Renal cortex interstitium (tissue), 11 donors: ENCODE measurements around the gene KCNK6. TPM values are rescaled to one million over a fixed set of nuclear protein-coding genes. Genes with fewer than 3 reads are reported as not detected.
A peak's percentile ranks its signal among the peaks of the same experiment; 100 is the strongest.

Source experiments
- DNase-seq, 11 donors: peaks; one replicate each; pipeline ENCODE4 v3.0.0-alpha.2; 2013; ENCODE audit warnings: low read depth in 9 of 11, low spot score in 4 of 11; ENCODE audit errors: extremely low read depth in 1 of 11
- polyA plus RNA-seq, 3 donors: library from polyadenylated mRNA; unstranded; fragments of 120-200 nt; gene quantifications; one replicate each; pipeline ENCODE4 v1.2.1, GENCODE V29; 2013; ENCODE audit not compliant: insufficient read length in 3 of 3

KCNK6 gene
- polyA plus RNA-seq, 3 donors, result 3.0 to 4.0 (median 3.1) TPM

GRCh38 chr19:38375098-38375493, 55.5 kb downstream of the KCNK6 start:
- peak in 1 of 11 donors; percentile 70 for DNase-seq

DNA sequence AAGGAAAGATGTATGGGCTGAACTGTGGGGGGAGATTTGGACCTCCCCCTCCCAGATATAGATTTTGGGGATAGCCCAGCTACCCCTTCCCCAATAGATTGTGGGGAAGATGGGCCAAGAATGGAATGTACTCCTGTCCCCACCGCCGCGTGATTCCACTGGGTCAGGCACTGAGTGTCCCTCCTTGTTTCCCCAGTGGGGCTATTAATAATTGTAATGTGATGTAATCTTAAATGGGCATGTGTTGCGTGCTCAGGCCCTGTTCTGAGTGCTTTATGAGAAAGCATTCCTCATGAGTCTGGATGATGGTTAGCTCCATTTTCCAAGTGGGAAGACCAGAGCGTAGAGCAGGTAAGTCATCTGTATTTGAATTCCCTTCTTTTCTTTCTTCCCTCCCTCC, 56.1 kb downstream of the KCNK6 start:
- DNase-seq, result no peak

DNA sequence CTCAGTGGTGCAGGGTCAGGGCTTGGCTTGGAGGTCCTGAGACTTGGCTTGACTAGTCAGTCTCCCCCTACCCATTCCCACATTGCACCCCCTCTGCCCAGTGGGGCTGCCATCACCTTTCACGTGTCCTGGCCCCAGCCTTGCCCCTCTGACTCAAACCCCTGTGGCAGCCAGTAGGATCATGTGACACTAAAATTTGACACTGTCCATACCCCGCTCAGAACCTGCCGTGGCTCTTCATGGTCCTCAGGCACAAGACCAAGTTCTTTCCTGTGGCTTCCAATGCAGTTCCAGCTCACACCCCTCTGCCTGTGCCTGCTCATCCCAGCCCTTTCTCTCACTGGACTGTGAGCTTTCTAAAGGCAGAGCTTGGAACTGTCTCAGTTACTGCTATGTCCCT, 56.9 kb downstream of the KCNK6 start:
- DNase-seq, result no peak

DNA sequence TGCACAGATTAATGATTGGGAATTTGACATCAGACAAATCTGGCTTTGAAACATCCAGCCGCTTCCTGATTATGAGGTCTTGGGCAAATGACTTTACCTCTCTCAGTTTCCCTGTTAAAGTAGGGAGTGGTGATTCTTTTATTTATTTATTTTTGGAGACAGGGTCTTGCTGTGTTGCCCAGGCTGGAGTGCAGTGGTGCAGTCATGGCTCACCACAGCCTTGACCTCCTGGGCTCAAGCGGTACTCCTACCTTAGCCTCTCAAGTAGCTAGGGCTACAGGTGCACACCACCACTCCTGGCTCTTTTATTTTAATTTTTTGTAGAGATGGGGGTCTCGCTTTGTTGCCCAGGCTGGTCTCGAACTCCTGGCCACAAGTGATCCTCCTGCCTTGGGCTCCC, 57.4 kb downstream of the KCNK6 start:
- no peak for DNase-seq

- no peak for DNase-seq
Measured at GRCh38 chr19:38378866-38379265, 59.2 kb downstream of the KCNK6 start.

- DNase-seq, result no peak
Measured at GRCh38 chr19:38381138-38381537, 61.5 kb downstream of the KCNK6 start.

Other genes starting within 250 kb of the KCNK6 start
- gene DPF1, start 95.6 kb upstream of the KCNK6 start, polyA plus RNA-seq, result 1 to 10 TPM; 1.2 to 1.6 (median 1.6) TPM
- gene PPP1R14A, start 63.5 kb upstream of the KCNK6 start, polyA plus RNA-seq, result 10 to 100 TPM in 1 of 3 donors, 1 to 10 TPM in 2; 5.8 to 10.2 (median 7.8) TPM
- 100 to 1,000 TPM; 289 to 347 (median 320) TPM for gene SPINT2, start 55.3 kb upstream of the KCNK6 start, polyA plus RNA-seq
- 10 to 100 TPM in 1 of 3 donors, 1 to 10 TPM in 2; 4.8 to 11.3 (median 10.0) TPM for gene C19orf33, start 15.6 kb upstream of the KCNK6 start, polyA plus RNA-seq
- gene YIF1B, start 3.9 kb upstream of the KCNK6 start, polyA plus RNA-seq, result 10 to 100 TPM; 23.0 to 39.5 (median 33.8) TPM
- gene CATSPERG, start 16.0 kb downstream of the KCNK6 start, polyA plus RNA-seq, result 10 to 100 TPM in 1 of 3 donors, 1 to 10 TPM in 2; 4.6 to 11.6 (median 5.6) TPM
- 100 to 1,000 TPM; 152 to 180 (median 155) TPM for gene PSMD8, start 54.7 kb downstream of the KCNK6 start, polyA plus RNA-seq
- gene GGN, start 68.2 kb downstream of the KCNK6 start, polyA plus RNA-seq, result 1 to 10 TPM in 1 of 3 donors, under 1 TPM in 2; 0.40 to 1.0 (median 0.63) TPM
- 1 to 10 TPM in 1 of 3 donors, under 1 TPM in 2; 0.80 to 1.6 (median 0.90) TPM for gene SPRED3, start 68.9 kb downstream of the KCNK6 start, polyA plus RNA-seq
- 10 to 100 TPM; 10.4 to 20.5 (median 15.0) TPM for gene FAM98C, start 83.2 kb downstream of the KCNK6 start, polyA plus RNA-seq
- 1 to 10 TPM in 2 of 3 donors, under 1 TPM in 1; 0.79 to 1.2 (median 1.0) TPM for gene RASGRP4, start 106.4 kb downstream of the KCNK6 start, polyA plus RNA-seq
- gene RYR1, start 113.8 kb downstream of the KCNK6 start, polyA plus RNA-seq, result 1 to 10 TPM; 4.4 to 7.1 (median 5.3) TPM